CD4-positive, alpha-beta T cell treated with Interleukin-6 at 100 ng/mL for 8 hours (primary cell): ENCODE data around the gene GFI1B.
"Not testable (repeated sequence)": the region's sequence is repeated elsewhere in the genome, so short reads cannot be mapped to it uniquely, and the experiment has no call there.

Experiments
- DNase-seq: peaks from one replicate; pipeline ENCODE4 v3.0.0-alpha.2; 2020; ENCODE audit warnings: mixed read lengths, low spot score

The GFI1B gene

DNA sequence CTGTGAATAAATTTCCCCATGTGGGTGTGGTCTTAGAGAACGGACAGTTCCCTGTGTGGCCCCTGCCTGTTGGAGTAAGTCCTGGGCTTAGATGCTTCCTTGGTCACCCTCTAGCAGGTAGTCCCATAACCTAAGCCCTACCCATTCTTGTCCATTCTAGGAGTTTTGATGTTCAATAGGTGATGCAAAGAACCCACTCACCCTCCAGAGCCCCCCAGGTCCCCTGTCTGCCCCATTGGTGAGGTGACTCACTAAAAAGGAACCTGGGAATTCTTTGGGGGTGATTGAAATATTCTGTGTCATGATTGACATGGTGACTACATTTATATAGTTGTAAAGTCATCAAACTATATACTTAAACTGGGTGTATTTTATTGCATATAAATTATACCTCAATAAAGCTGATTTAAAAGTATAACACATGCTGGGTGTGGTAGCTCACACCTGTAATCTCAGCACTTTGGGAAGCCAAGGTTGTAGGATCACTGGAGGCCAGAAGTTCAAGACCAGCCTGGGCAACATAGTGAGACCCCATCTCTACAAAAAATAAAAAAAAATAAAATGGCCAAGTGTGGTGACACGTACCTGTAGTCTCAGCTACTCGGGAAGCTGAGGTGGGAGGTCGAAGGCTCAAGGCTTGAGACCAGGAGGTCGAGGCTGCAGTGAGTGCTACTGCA lies 31.6 kb downstream of the GFI1B start:
- no peak for DNase-seq

GRCh38 chr9:133014696-133015095 lies 36.2 kb downstream of the GFI1B start:
- DNase-seq: no peak

GRCh38 chr9:133023117-133023890 lies 44.8 kb downstream of the GFI1B start:
- DNase-seq: peak; percentile 26

- no peak for DNase-seq
Measured at GRCh38 chr9:133026426-133026825, 47.9 kb downstream of the GFI1B start.

- DNase-seq: no peak
Measured at GRCh38 chr9:133027134-133027533, 48.6 kb downstream of the GFI1B start.

DNA sequence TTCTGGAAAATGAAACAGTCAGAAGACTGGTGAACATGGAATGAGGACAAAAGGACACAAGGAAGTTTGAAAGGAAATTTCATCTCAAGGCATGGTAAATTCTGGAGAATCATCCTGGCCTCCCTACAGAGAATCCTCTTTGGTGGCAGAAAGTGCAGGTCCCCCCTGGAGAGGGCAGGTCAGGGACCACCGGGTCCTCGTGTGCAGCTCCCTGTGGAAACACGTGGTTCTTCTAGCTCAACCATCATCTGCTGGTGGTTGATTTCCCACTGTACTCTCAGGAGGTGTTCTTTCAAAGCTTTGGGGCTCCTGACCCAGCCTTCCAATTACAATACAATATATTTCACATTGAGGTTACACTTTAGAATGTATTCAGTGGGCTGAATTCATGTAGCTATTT lies 49.7 kb downstream of the GFI1B start:
- DNase-seq: no peak

GRCh38 chr9:133029994-133030316 lies 51.5 kb downstream of the GFI1B start:
- no peak for DNase-seq

DNA sequence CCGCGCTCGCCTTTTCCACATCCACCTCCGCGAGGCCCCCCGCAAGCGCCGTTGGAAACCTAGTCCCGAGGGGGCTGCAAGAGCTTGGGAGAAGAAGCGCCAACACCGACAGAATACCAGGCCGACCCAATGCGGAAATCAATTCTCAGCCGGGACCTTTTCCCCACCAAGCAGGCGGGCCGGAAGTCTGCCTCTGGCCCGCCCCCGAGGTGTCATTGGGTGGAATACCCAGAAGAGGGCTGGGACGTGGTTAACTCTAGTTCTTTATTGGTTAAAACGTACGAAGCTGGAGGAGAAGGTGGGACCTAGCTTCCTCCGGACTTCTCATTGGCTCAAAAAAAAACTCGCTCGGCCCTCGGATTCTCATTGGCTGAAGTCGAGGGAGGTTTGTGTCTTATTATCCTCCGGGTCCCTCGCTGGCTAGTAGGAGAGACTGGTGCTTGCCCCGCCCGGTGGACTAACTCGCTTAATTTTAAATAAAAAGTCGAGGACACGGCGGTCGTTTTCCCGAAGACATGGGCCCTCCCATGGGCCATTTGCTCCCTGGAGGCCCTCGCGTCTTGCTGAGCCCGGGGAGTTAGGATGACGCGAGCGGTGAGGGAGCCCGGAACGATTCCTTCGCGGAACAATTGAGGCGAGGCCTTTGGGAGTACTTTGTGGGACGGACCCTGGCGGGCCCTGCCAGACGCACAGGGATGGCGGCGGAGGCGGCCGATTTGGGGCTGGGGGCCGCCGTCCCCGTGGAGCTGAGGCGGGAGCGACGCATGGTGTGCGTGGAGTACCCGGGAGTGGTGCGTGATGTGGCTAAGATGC lies 52.0 kb downstream of the GFI1B start, which contains the start of gene GTF3C5:
Gene GTF3C5, plus strand, starts transcription at position 681 of the 813 bp plus-strand sequence. Its CDS starts 15 bp downstream, at position 696.
- peak; percentile 96 for DNase-seq

DNA sequence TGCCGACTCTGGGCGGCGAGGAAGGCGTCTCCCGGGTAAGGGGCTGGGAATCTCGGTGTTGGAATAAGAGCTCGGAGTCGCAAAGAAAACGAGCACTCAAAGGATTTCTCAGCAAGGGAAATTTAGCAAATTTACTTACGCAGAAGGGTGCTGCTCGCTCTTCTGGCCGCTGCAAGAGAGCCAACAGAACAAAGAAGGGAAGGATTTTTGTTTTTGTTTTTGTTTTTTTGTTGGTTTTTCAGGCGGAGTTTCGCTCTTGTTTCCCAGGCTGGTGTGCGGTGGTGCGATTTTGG lies 52.6 kb downstream of the GFI1B start:
- DNase-seq: no peak

DNA sequence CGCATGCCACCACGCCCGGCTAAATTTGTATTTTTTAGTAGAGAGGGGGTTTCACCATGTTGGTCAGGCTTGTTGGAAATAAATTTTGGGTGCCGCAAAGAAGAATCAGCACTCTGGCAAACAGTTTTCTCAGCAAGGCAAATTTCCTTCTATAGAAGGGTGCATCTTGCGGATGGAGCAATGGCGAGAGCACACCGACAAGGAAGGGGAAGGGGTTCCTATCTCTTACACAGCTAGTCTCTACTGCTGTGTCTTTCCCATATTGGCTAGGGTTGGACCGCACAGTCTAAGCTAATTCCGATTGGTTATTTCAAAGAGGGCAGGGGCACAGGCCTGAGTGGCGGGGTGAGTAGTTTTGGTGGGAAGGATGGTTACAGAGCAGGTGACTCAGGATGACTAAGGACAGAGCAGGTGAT lies 53.0 kb downstream of the GFI1B start:
- DNase-seq: no peak

DNA sequence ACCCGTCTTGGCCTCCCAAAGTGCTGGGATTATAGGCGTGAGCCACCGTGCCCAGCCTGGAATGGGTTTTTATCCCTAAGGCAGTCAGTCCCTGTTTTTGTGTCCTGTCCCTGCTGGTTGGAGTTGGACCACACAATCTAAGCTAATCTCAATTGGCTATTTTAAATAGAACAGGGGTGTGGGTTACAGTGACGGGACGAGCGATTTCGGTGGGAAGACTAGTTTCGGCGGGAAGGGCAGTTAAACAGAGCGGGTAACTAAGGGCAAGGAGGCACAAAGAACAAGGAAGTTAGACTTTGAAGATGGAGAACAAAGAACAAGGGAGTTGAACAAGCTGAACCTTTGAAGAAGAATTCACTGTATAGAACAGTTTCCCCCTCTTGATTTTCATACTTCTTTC lies 53.7 kb downstream of the GFI1B start:
- DNase-seq: no peak

- no peak for DNase-seq
Measured at GRCh38 chr9:133035669-133036068, 57.2 kb downstream of the GFI1B start.

- DNase-seq: no peak
Measured at GRCh38 chr9:133037775-133038515, 59.5 kb downstream of the GFI1B start.

DNA sequence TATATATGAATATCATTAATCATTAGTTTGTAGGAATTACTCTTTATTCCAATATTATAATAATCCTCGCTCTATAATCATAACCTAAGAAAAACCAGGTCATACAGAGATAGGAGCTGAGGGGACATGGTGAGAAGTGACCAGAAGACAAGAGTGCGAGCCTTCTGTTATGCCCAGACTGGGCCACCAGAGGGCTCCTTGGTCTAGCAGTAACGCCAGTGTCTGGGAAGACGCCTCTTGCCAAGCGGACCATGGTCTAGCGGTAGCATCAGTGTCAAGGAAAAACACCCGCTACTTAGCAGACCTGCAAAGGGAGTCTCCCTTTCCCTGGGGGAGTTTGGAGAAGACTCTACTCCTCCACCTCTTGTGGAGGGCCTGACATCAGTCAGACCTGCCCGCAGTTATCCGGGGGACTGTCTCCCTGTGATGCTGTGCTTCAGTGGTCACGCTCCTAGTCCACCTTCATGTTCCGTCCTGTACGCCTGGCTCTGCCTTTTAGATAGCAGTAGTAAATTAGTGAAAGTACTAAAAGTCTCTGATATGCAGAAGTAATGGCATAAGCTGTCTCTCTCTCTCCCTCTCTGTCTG lies 62.5 kb downstream of the GFI1B start:
- DNase-seq: not testable (repeated sequence)
